ENCODE measurements around the gene UBE2H.
A peak's percentile ranks its signal among the peaks of the same experiment; 100 is the strongest.

The UBE2H gene

DNA sequence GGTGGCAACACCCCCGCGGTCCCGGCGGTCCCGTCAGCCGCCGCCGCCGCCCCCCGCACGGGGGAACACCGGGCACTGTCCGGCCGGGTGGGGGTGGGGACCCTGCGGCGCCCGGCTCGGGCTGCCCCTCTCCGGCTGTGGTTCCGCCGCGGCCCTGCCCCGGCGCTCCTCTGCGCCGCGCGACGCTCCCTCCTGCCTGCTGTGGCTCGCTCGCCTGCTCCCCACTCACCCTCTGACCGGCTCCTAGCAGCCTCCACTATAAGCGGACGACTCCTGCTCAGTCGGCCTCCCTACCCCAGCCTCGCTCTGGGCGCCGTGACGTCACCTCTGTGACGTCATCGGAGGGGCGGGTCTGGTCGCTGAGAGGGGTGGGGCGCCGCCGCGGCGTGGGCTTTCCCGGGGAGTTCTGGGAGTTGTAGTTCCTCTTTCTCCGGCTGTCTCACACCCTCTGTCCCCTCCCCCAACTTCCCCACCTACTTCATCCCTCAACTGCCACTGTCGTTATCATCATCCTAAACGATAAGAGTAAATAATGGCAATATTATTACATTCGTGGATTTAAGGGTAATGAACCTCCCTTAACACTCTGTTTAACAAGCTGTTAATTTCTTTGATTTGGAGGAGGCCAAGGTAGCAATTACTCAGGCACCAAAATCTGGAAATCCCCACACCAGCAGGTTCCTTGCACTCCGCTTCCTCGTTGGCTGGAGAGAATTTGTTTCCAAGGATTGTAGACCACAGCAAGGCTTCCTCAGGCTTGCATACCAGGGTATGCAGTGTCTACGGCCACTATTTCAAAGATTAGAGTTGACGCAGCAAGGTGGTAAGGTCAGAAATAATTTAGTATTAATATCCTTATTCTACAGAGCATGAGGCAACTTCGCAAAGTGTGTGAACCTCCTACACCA lies at the start of gene UBE2H:
TSS of gene UBE2H (minus strand) at position 308 of the 908 bp plus-strand sequence. CDS start 405 bp downstream, outside the sequence.
- CTCF ChIA-PET = interaction anchor here (0.7 kb wide), 1 partner anchor 14 kb away, joined by 4 read pairs; no protein-coding TSS in a partner anchor
- TF ChIP-seq ZSCAN5A (tag by site-specific recombination; IDR thresholded peaks at IDR 0.05) (no peak), YY2 (tag by site-specific recombination; IDR thresholded peaks at IDR 0.05) (peak; percentile 44; the same call in 1 of the 2 replicates), ZBTB48 (tag by site-specific recombination; IDR thresholded peaks at IDR 0.05) (peak; percentile 48), ZNF394 (tag by site-specific recombination; IDR thresholded peaks at IDR 0.05; ENCODE audit: borderline replicate concordance) (peak; percentile 55; the same call in 1 of the 2 replicates), GLIS2 (tag by site-specific recombination; IDR thresholded peaks at IDR 0.05) (0 out of 2 replicates have a peak, but pooled peaks have one; percentile 1), ZNF580 (tag by site-specific recombination; IDR thresholded peaks at IDR 0.05) (0 out of 2 replicates have a peak, but pooled peaks have one; percentile 48), BCL6B (tag by site-specific recombination; IDR thresholded peaks at IDR 0.05) (no peak), ZNF561 (tag by site-specific recombination; IDR thresholded peaks at IDR 0.05; ENCODE audit: borderline replicate concordance) (peak; percentile 78; the same call in 1 of the 2 replicates), ZNF184 (tag by site-specific recombination; IDR thresholded peaks at IDR 0.05) (peak; percentile 65; the same call in 1 of the 2 replicates), KLF1 (tag by site-specific recombination; IDR thresholded peaks at IDR 0.05) (peak; percentile 94), ZNF391 (tag by site-specific recombination; IDR thresholded peaks at IDR 0.05; ENCODE audit: borderline replicate concordance, low read depth) (peak; percentile 86; the same call in 1 of the 2 replicates), PRDM2 (tag by site-specific recombination; IDR thresholded peaks at IDR 0.05; ENCODE audit: borderline replicate concordance) (no peak), KLF8 (tag by site-specific recombination; IDR thresholded peaks at IDR 0.05) (peak; percentile 96), ZFP41 (tag by site-specific recombination; IDR thresholded peaks at IDR 0.05; ENCODE audit: borderline replicate concordance) (no peak), SP3 (tag by site-specific recombination; IDR thresholded peaks at IDR 0.05) (peak; percentile 95), IKZF3 (tag by site-specific recombination; IDR thresholded peaks at IDR 0.05) (no peak; the same call in 1 of the 2 replicates), ZNF433 (tag by site-specific recombination; IDR thresholded peaks at IDR 0.05; ENCODE audit: low read depth) (no peak)
- TF ChIP-seq, protein P1, sequence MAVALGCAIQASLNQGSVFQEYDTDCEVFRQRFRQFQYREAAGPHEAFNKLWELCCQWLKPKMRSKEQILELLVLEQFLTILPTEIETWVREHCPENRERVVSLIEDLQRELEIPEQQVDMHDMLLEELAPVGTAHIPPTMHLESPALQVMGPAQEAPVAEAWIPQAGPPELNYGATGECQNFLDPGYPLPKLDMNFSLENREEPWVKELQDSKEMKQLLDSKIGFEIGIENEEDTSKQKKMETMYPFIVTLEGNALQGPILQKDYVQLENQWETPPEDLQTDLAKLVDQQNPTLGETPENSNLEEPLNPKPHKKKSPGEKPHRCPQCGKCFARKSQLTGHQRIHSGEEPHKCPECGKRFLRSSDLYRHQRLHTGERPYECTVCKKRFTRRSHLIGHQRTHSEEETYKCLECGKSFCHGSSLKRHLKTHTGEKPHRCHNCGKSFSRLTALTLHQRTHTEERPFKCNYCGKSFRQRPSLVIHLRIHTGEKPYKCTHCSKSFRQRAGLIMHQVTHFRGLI (tag by site-specific recombination; IDR thresholded peaks at IDR 0.05) = peak; percentile 36; the same call in 1 of the 2 replicates
- TF ChIP-seq, protein P2, sequence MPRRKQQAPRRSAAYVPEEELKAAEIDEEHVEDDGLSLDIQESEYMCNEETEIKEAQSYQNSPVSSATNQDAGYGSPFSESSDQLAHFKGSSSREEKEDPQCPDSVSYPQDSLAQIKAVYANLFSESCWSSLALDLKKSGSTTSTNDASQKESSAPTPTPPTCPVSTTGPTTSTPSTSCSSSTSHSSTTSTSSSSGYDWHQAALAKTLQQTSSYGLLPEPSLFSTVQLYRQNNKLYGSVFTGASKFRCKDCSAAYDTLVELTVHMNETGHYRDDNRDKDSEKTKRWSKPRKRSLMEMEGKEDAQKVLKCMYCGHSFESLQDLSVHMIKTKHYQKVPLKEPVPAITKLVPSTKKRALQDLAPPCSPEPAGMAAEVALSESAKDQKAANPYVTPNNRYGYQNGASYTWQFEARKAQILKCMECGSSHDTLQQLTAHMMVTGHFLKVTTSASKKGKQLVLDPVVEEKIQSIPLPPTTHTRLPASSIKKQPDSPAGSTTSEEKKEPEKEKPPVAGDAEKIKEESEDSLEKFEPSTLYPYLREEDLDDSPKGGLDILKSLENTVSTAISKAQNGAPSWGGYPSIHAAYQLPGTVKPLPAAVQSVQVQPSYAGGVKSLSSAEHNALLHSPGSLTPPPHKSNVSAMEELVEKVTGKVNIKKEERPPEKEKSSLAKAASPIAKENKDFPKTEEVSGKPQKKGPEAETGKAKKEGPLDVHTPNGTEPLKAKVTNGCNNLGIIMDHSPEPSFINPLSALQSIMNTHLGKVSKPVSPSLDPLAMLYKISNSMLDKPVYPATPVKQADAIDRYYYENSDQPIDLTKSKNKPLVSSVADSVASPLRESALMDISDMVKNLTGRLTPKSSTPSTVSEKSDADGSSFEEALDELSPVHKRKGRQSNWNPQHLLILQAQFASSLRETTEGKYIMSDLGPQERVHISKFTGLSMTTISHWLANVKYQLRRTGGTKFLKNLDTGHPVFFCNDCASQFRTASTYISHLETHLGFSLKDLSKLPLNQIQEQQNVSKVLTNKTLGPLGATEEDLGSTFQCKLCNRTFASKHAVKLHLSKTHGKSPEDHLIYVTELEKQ (tag by site-specific recombination; IDR thresholded peaks at IDR 0.05; ENCODE audit: borderline replicate concordance) = peak; percentile 56; the same call in 1 of the 2 replicates

More for the DNA sequence above, at the start of gene UBE2H:
- POLR2A ChIA-PET = interaction anchor here (0.7 kb wide), 1 partner anchor 66 kb away, joined by 4 read pairs; no protein-coding TSS in a partner anchor
- peak within 1 kb of the TSS; percentile 78 for H3K4me3 ChIP-seq (ENCODE audit: low read depth, low read length)
- H3K27ac ChIP-seq (ENCODE audit: extremely low read depth, low read depth, low read length) = peak within 1 kb of the TSS; percentile 78
- H3K9me3 ChIP-seq (ENCODE audit: control insufficient read depth, insufficient read depth, low read depth, low read length) = no peaks in the 10 kb centered on the region
- H3K36me3 ChIP-seq (ENCODE audit: control insufficient read depth in 2 of 2, insufficient read depth in 1 of 2, low read length in 2 of 2) = no peaks in the 10 kb centered on the region
- peaks cover 3% of the 10 kb centered on the region; the same call in 1 of the 2 replicates for H3K4me1 ChIP-seq (ENCODE audit: control insufficient read depth, insufficient read depth, low read length)

Data from HEK293 (cell line).